Mesendoderm (in vitro differentiated cells): ENCODE data around the gene TSKU.

Source experiments
- DNase-seq: peaks from one replicate; pipeline ENCODE4 v3.0.0; 2013
- H2AK5ac ChIP-seq: 2 replicates; pipeline ENCODE4 v1.6.1; 2013; ENCODE audit warnings: low read length, inconsistent platforms
- H2BK120ac ChIP-seq: 2 replicates; pipeline ENCODE4 v1.6.1; 2013; ENCODE audit warnings: low read depth, mild to moderate bottlenecking, low read length, moderate library complexity, mixed read lengths
- H2BK15ac ChIP-seq: replicated peaks from 2 replicates; pipeline ENCODE4 v1.6.1; 2013; ENCODE audit warnings: low read depth, mild to moderate bottlenecking, moderate library complexity
- H2BK5ac ChIP-seq: 2 replicates; pipeline ENCODE4 v1.6.1; 2013; ENCODE audit warnings: low read length, inconsistent platforms
- H3K18ac ChIP-seq: 2 replicates; pipeline ENCODE4 v1.6.1; 2013; ENCODE audit warnings: mild to moderate bottlenecking, low read length, mixed read lengths
- H3K23ac ChIP-seq: one replicate; pipeline ENCODE4 v1.6.1; 2013; ENCODE audit warnings: low read length
- H3K27ac ChIP-seq: 2 replicates; pipeline ENCODE4 v1.5.1; 2013; ENCODE audit warnings: low read depth, mild to moderate bottlenecking, inconsistent platforms, low read length, moderate library complexity
- H3K27me3 ChIP-seq: 2 replicates; pipeline ENCODE4 v1.6.1; 2013; ENCODE audit warnings: low read length, control low read depth, mild to moderate bottlenecking, inconsistent platforms; ENCODE audit not compliant: insufficient read depth, poor library complexity
- H3K36me3 ChIP-seq: 2 replicates; pipeline ENCODE4 v1.6.1; 2013; ENCODE audit warnings: low read length, inconsistent platforms; ENCODE audit not compliant: control insufficient read depth, insufficient read depth
- H3K4ac ChIP-seq: one replicate; pipeline ENCODE4 v1.6.1; 2013; ENCODE audit warnings: low read depth, mild to moderate bottlenecking, low read length, moderate library complexity
- H3K4me1 ChIP-seq: 2 replicates; pipeline ENCODE4 v1.6.1; 2013; ENCODE audit warnings: low read depth, low read length, inconsistent platforms; ENCODE audit not compliant: control insufficient read depth
- H3K4me2 ChIP-seq: 2 replicates; pipeline ENCODE4 v1.6.1; 2013; ENCODE audit warnings: low read length
- H3K4me3 ChIP-seq: 2 replicates; pipeline ENCODE4 v1.5.1; 2013; ENCODE audit warnings: mild to moderate bottlenecking, low read length
- H3K56ac ChIP-seq: one replicate; pipeline ENCODE4 v1.6.1; 2013; ENCODE audit warnings: low read length
- H3K79me1 ChIP-seq: 2 replicates; pipeline ENCODE4 v1.6.1; 2013; ENCODE audit warnings: low read length, inconsistent platforms
- H3K79me2 ChIP-seq: 2 replicates; pipeline ENCODE4 v1.6.1; 2013; ENCODE audit warnings: mild to moderate bottlenecking, low read length; ENCODE audit not compliant: control insufficient read depth, insufficient read depth
- H3K9ac ChIP-seq: 2 replicates; pipeline ENCODE4 v1.6.1; 2013; ENCODE audit warnings: low read length, inconsistent platforms
- H4K5ac ChIP-seq: one replicate; pipeline ENCODE4 v1.6.1; 2013; ENCODE audit warnings: low read length
- H4K8ac ChIP-seq: one replicate; pipeline ENCODE4 v1.6.1; 2013; ENCODE audit warnings: low read depth, mild to moderate bottlenecking, control low read depth, low read length, moderate library complexity
- WGBS: extraction: QIAGEN DNeasy Blood & Tissue Kit; methylation state at CpG from one replicate; pipeline ENCODE4 v1.1.7; 2013; ENCODE audit warnings: low lambda C conversion rate, missing lambda C conversion rate; ENCODE audit not compliant: insufficient coverage; ENCODE audit errors: extremely low coverage; 5-methylcytosine and 5-hydroxymethylcytosine counted together

Gene TSKU

DNA sequence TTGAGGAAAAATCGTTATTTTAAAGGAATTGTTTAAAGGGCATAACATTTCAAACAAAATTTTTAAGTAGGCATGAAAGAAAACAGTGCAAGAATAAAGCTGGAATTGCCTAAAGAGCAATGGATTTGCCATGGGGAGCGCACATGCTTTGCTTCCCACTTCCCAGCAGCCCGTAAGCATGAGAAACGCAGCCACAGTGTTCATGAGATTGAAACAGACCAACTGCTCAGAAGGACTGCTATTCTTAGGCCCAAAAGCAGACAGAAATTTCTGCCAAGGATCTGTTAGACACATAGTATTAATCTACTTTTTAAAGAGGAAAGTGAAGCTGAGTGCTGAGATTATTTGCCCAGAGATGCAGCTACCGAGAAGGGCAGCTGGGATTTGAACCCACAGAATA lies 34.2 kb upstream of the TSKU start:
- Histone ChIP-seq H3K4me2 (no peak overlapping the region), H3K36me3 (no peaks in the 10 kb centered on the region), H2BK15ac (no peak overlapping the region), H3K4ac (no peak overlapping the region), H3K27ac (no peak overlapping the region), H3K9ac (no peak overlapping the region), H3K18ac (no peak overlapping the region), H3K4me1 (peaks cover 15% of the 10 kb centered on the region), H3K56ac (no peak overlapping the region), H3K79me2 (no peaks in the 10 kb centered on the region), H3K79me1 (no peaks in the 10 kb centered on the region), H3K23ac (no peak overlapping the region), H3K4me3 (no peak overlapping the region), H2AK5ac (no peak overlapping the region), H4K5ac (no peak overlapping the region), H4K8ac (no peak overlapping the region), H2BK120ac (no peak overlapping the region), H2BK5ac (no peak overlapping the region), H3K27me3 (no peaks in the 10 kb centered on the region)
- no peak for DNase-seq
- 100% methylated on average over 1 of the region's 5 CpGs for WGBS

DNA sequence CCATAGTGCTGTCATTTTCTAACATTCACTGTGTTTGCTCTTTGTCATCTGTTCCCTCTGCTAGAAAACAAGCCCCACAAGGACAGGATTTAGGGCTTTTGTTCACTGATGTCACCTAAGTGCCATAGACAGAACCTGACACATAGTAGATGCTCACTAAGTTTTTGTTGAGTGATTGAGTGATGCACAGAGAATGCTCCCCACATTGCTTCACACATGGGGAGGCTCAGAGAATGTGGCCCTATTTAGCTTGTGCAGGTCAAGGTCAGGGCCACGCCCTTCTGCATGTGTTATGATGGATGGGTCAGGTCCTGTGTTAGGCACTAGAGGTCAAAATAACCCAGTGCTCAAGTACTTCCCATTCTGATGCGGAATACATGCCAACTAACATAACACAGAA lies 33.1 kb upstream of the TSKU start:
- H4K8ac ChIP-seq: no peak overlapping the region
- H2BK120ac ChIP-seq: no peak overlapping the region
- no peak overlapping the region for H3K9ac ChIP-seq
- H2BK15ac ChIP-seq: no peak overlapping the region
- H3K79me1 ChIP-seq: no peaks in the 10 kb centered on the region
- no peak overlapping the region for H2BK5ac ChIP-seq
- H2AK5ac ChIP-seq: no peak overlapping the region
- H4K5ac ChIP-seq: no peak overlapping the region
- no peaks in the 10 kb centered on the region for H3K27me3 ChIP-seq
- WGBS: no CpG with 5 or more reads among the region's 2 CpGs
- no peaks in the 10 kb centered on the region for H3K79me2 ChIP-seq
- DNase-seq: no peak
- H3K4ac ChIP-seq: no peak overlapping the region
- H3K4me3 ChIP-seq: no peak overlapping the region
- H3K18ac ChIP-seq: no peak overlapping the region
- H3K56ac ChIP-seq: no peak overlapping the region
- no peak overlapping the region for H3K27ac ChIP-seq
- H3K36me3 ChIP-seq: no peaks in the 10 kb centered on the region
- no peak overlapping the region for H3K23ac ChIP-seq
- no peak overlapping the region for H3K4me2 ChIP-seq
- peaks cover 15% of the 10 kb centered on the region for H3K4me1 ChIP-seq

DNA sequence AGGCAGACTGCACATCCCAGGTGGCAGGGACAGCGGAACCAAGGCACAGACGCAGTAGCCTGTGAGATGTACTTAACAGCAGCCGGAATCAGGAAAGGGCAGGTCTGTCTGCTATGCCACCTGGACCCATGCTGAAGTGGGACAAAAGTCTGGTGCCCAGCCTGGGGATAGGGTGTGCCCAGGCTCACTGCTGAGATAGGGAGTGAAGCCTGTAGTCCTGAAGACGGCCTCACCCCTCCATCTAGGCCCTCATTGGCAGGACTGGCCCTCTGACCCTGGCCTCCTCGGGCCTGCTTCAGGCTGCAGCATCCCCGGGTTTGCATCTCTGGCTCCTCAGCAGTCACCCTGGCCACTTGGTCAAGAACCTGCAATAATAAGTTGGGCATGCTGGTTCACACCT lies 32.4 kb upstream of the TSKU start:
- Histone ChIP-seq H3K79me2 (no peaks in the 10 kb centered on the region), H3K79me1 (no peaks in the 10 kb centered on the region), H3K36me3 (no peaks in the 10 kb centered on the region), H2BK5ac (no peak overlapping the region), H4K5ac (no peak overlapping the region), H3K4me2 (no peak overlapping the region), H2BK15ac (no peak overlapping the region), H3K23ac (no peak overlapping the region), H2BK120ac (no peak overlapping the region), H3K4ac (no peak overlapping the region), H3K4me3 (no peak overlapping the region), H3K9ac (no peak overlapping the region), H3K4me1 (peaks cover 9% of the 10 kb centered on the region), H3K56ac (no peak overlapping the region), H2AK5ac (no peak overlapping the region), H3K27ac (no peak overlapping the region), H4K8ac (no peak overlapping the region), H3K18ac (no peak overlapping the region), H3K27me3 (no peaks in the 10 kb centered on the region)
- no CpG with 5 or more reads among the region's 6 CpGs for WGBS
- DNase-seq: no peak

DNA sequence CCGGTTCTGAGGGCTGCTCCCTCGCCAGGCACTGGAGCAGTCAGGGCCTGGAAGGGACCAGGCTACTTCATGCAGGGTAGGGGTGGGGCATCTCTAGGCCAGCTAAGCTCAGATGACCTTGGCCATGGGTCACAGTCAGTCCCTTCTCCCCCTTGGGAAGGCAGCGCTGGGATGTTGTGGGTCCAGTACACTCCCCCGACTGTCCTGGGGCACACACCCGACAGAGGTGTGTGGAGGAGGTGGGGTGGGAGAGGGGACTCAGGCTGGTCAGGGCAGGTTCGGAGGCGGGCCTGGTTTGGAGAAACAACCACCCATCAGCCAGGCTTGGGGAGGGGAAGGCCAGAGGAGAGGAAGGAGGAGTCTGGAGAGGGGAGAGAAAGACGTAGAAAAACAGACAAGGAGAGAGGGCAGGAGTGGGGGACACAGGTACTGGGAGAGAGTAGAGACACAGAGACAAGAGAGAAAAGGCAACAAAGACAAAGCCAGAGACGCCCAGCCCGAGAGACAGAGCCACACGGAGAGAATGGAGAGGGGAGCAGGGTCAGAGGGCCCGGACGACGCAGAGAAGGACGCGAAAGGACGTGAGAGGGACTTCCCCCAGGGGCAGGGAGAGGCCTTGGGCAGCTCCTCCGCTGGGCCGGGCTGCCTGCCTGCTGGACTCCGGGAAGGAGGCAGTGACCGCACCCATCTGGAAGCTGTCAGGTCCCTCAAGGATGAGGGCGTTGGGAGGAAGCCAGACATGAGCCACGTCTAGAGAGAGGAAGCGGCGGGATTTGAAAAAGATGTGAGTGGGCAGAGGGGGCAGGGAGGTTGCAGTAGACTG lies 30.6 kb upstream of the TSKU start:
- Histone ChIP-seq H3K36me3 (no peaks in the 10 kb centered on the region), H2AK5ac (peak overlapping the region; percentile 48), H3K4ac (peak overlapping the region; percentile 39), H2BK5ac (no peak overlapping the region), H3K4me2 (no peak overlapping the region), H3K79me1 (no peaks in the 10 kb centered on the region), H3K56ac (peak overlapping the region; percentile 62), H4K8ac (no peak overlapping the region), H2BK120ac (no peak overlapping the region), H3K9ac (no peak overlapping the region), H3K79me2 (no peaks in the 10 kb centered on the region), H3K18ac (peak overlapping the region; percentile 9), H3K23ac (no peak overlapping the region), H4K5ac (no peak overlapping the region), H3K4me1 (peaks cover 9% of the 10 kb centered on the region), H3K27ac (no peak overlapping the region), H2BK15ac (no peak overlapping the region), H3K4me3 (no peak overlapping the region), H3K27me3 (no peaks in the 10 kb centered on the region)
- WGBS: no CpG with 5 or more reads among the region's 25 CpGs
- DNase-seq: no peak

DNA sequence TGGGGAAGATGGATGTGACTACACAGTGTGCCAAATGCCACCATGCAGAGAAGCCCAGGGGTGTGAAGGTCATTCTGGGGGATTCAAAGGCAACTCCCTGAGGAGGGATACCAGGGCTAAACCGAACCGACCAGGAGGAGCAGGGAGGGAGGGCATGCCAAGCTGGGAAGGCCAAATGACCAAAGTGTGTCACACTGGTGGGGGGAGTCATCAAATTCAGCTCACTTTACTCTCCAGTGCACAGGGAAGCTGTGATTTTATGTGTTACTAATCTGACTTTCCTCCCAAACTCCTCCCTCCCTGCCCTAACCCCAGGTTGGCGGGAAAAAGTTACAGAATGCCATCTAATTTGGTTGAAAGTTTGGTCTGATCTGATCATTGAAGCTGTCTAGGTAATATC lies 29.7 kb upstream of the TSKU start:
- no CpG with 5 or more reads among the region's 3 CpGs for WGBS
- Histone ChIP-seq H3K27ac (no peak overlapping the region), H3K36me3 (no peaks in the 10 kb centered on the region)

DNA sequence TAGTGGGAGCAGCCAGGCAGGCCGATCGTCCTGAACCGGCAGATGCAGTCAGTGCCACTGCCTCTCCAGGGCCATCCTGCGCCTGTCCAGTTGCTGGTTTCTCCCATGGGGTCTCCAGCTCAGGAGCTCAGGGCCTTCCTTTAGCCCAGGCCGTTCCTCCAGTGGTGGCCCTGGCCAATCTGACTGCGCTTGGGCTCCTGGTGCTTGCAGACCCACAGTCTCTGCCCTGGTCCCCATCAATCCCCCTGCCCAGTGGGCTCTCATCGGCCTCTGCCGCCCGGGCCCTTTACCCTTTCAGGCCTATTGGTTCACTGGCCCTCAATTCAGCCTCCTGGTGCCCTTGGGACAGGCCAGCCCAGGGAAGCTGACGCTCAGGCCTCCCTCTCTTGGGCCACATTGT lies 29.2 kb upstream of the TSKU start:
- H3K4me3 ChIP-seq: no peak overlapping the region
- H3K79me1 ChIP-seq: no peaks in the 10 kb centered on the region
- H3K27ac ChIP-seq: no peak overlapping the region
- no peak overlapping the region for H2BK120ac ChIP-seq
- H2BK15ac ChIP-seq: no peak overlapping the region
- H3K27me3 ChIP-seq: no peaks in the 10 kb centered on the region
- no peak overlapping the region for H4K8ac ChIP-seq
- no CpG with 5 or more reads among the region's 10 CpGs for WGBS
- no peak overlapping the region for H4K5ac ChIP-seq
- H3K23ac ChIP-seq: no peak overlapping the region
- no peak overlapping the region for H3K4me2 ChIP-seq
- DNase-seq: no peak
- H3K9ac ChIP-seq: no peak overlapping the region
- H3K79me2 ChIP-seq: no peaks in the 10 kb centered on the region
- H3K4me1 ChIP-seq: peaks cover 13% of the 10 kb centered on the region
- H3K4ac ChIP-seq: no peak overlapping the region
- no peaks in the 10 kb centered on the region for H3K36me3 ChIP-seq
- no peak overlapping the region for H2BK5ac ChIP-seq
- H2AK5ac ChIP-seq: peak overlapping the region; percentile 83
- peak overlapping the region; percentile 9 for H3K56ac ChIP-seq
- H3K18ac ChIP-seq: no peak overlapping the region

More for the DNA sequence above, 29.7 kb upstream of the TSKU start:
- Histone ChIP-seq H4K8ac (no peak overlapping the region), H2BK120ac (no peak overlapping the region), H3K56ac (peak overlapping the region; percentile 19), H4K5ac (no peak overlapping the region), H2AK5ac (peak overlapping the region; percentile 83), H3K27me3 (no peaks in the 10 kb centered on the region), H3K23ac (no peak overlapping the region), H2BK5ac (no peak overlapping the region), H3K4me3 (no peak overlapping the region), H3K4me2 (no peak overlapping the region), H3K18ac (no peak overlapping the region), H2BK15ac (no peak overlapping the region), H3K4me1 (peaks cover 8% of the 10 kb centered on the region), H3K4ac (no peak overlapping the region), H3K9ac (no peak overlapping the region), H3K79me1 (no peaks in the 10 kb centered on the region), H3K79me2 (no peaks in the 10 kb centered on the region)
- DNase-seq: no peak
